HG03457 (cell line): ENCODE data around the gene CREBRF.
"Not testable (repeated sequence)": the region's sequence is repeated elsewhere in the genome, so short reads cannot be mapped to it uniquely, and the experiment has no call there.

Experiments
- ATAC-seq: cut with Tn5 transposase; IDR thresholded peaks from one replicate; pipeline ENCODE4 v1.9.1; 2021; ENCODE audit warnings: moderate number of reproducible peaks; ENCODE audit not compliant: unreplicated experiment

Gene CREBRF

GRCh38 chr5:173152547-173152946 is 96.4 kb downstream of the CREBRF start:
- ATAC-seq: no peak

GRCh38 chr5:173153842-173154241 is 97.7 kb downstream of the CREBRF start:
- ATAC-seq: no peak

GRCh38 chr5:173154619-173155018 is 98.5 kb downstream of the CREBRF start:
- ATAC-seq: not testable (repeated sequence)

GRCh38 chr5:173155912-173156311 is 99.8 kb downstream of the CREBRF start:
- no peak for ATAC-seq

GRCh38 chr5:173158366-173158765 is 102.2 kb downstream of the CREBRF start:
- no peak for ATAC-seq

- ATAC-seq: no peak
These were observed 103.1 kb downstream of the CREBRF start for GRCh38 chr5:173159256-173159655.

- no peak for ATAC-seq
These were observed 105.0 kb downstream of the CREBRF start for GRCh38 chr5:173161148-173161547.

GRCh38 chr5:173163219-173163618 is 107.1 kb downstream of the CREBRF start:
- no peak for ATAC-seq

GRCh38 chr5:173165177-173166016 is 109.2 kb downstream of the CREBRF start:
- ATAC-seq: no peak

- ATAC-seq: no peak
These were observed 116.0 kb downstream of the CREBRF start for GRCh38 chr5:173172166-173172565.

- no peak for ATAC-seq
These were observed 119.4 kb downstream of the CREBRF start for GRCh38 chr5:173175523-173175922.

GRCh38 chr5:173178369-173178910 is 122.3 kb downstream of the CREBRF start:
- ATAC-seq: no peak

GRCh38 chr5:173180331-173180730 is 124.2 kb downstream of the CREBRF start:
- ATAC-seq: no peak

- no peak for ATAC-seq
These were observed 131.0 kb downstream of the CREBRF start for GRCh38 chr5:173187054-173187743.

GRCh38 chr5:173188280-173188679 is 132.1 kb downstream of the CREBRF start:
- no peak for ATAC-seq
